Vagina (tissue), 2 donors: Measurements from ENCODE around the gene ST7.

Experiments
- CTCF ChIP-seq, 3 experiments: fragments of 450-650 bp in 2 of 3; fragments of 200-600 bp in 1 of 3; sonication (generic) in 1 of 3; IDR thresholded peaks; one replicate each; pipeline ENCODE4 v1.5.1; 2017 to 2019; ENCODE audit warnings: antibody characterized with exemption in 3 of 3, mild to moderate bottlenecking in 2 of 3, moderate library complexity in 2 of 3
- POLR2AphosphoS5 ChIP-seq, 2 donors: sonication (generic); formaldehyde crosslinking; IDR thresholded peaks; one replicate each; pipeline ENCODE4 v1.9.0; 2017; ENCODE audit warnings: antibody characterized with exemption in 2 of 2, mild to moderate bottlenecking in 2 of 2, low read depth in 1 of 2; ENCODE audit not compliant: insufficient read depth in 1 of 2

GRCh38 chr7:117152213-117153007 is 199.1 kb downstream of the ST7 start:
- TF ChIP-seq POLR2AphosphoS5 (IDR thresholded peaks at IDR 0.05; ENCODE audit: insufficient read depth in 1 of 2, low read depth in 1 of 2) = no peak
- TF ChIP-seq CTCF (IDR thresholded peaks at IDR 0.05) = no peak
